H1 (cell line): ENCODE results near the gene STXBP6.

Experiments
- CREB1 ChIP-seq: IDR thresholded peaks from 2 replicates; pipeline ENCODE4 v1.6.1; 2012; ENCODE audit warnings: inconsistent platforms
- HDAC6 ChIP-seq: IDR thresholded peaks from one replicate; pipeline ENCODE4 v1.7.1; 2012; ENCODE audit warnings: low read depth, mild to moderate bottlenecking, inconsistent platforms, low read length, moderate library complexity
- JUN ChIP-seq: IDR thresholded peaks from 2 replicates; pipeline ENCODE4 v1.6.1; 2011; ENCODE audit warnings: low read depth, mild to moderate bottlenecking, improper control_type of control experiment, low read length
- NRF1 ChIP-seq: IDR thresholded peaks from 2 replicates; pipeline ENCODE4 v1.6.1; 2011; ENCODE audit warnings: mild to moderate bottlenecking, low read depth, low read length, improper control_type of control experiment
- RBBP5 ChIP-seq: IDR thresholded peaks from 2 replicates; pipeline ENCODE4 v1.7.1; 2012; ENCODE audit warnings: low read depth, mild to moderate bottlenecking, inconsistent platforms, low read length, moderate library complexity, borderline replicate concordance
- SP2 ChIP-seq: IDR thresholded peaks from 2 replicates; pipeline ENCODE4 v1.6.1; 2012; ENCODE audit warnings: mild to moderate bottlenecking, low read length, inconsistent platforms
- TF ChIP-seq, protein P1 (sequence below), 3 experiments: IDR thresholded peaks; 1 replicate in 2 of 3; 2 replicates in 1 of 3; pipeline versions ENCODE4 v1.5.1 to v1.6.1; 2011; ENCODE audit warnings: low read length in 3 of 3, mild to moderate bottlenecking in 3 of 3, inconsistent platforms in 2 of 3, low read depth in 1 of 3, moderate library complexity in 1 of 3; ENCODE audit not compliant: insufficient read depth in 1 of 3; ENCODE audit errors: control extremely low read depth in 1 of 3

DNA sequence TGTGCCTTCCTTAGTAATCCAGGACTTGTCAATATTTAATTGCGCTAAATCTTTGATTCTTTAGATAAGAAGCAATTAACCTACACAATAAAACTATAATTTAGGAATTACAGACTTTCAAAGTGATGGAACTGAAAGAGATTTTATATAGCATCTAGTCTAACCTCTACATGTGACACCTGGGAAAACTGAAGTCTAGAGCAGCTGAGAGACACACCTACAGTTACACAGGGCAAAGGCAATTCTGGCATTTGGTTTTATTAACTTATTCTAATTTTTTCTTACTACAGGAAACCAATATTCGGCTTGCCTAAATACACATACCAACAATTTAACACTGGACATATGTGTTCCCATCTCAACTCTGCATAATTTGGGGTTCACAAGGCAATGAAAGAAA lies 196.5 kb downstream of the STXBP6 start:
- no peak for TF ChIP-seq SP2
- no peak for TF ChIP-seq NRF1
- TF ChIP-seq, protein P1, sequence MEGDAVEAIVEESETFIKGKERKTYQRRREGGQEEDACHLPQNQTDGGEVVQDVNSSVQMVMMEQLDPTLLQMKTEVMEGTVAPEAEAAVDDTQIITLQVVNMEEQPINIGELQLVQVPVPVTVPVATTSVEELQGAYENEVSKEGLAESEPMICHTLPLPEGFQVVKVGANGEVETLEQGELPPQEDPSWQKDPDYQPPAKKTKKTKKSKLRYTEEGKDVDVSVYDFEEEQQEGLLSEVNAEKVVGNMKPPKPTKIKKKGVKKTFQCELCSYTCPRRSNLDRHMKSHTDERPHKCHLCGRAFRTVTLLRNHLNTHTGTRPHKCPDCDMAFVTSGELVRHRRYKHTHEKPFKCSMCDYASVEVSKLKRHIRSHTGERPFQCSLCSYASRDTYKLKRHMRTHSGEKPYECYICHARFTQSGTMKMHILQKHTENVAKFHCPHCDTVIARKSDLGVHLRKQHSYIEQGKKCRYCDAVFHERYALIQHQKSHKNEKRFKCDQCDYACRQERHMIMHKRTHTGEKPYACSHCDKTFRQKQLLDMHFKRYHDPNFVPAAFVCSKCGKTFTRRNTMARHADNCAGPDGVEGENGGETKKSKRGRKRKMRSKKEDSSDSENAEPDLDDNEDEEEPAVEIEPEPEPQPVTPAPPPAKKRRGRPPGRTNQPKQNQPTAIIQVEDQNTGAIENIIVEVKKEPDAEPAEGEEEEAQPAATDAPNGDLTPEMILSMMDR (IDR thresholded peaks at IDR 0.05; ENCODE audit: control extremely low read depth in 1 of 3, insufficient read depth in 1 of 3, low read depth in 1 of 3, low read length in 3 of 3) = no peak
- TF ChIP-seq JUN = no peak
- TF ChIP-seq HDAC6 = no peak
- TF ChIP-seq CREB1 = no peak
- no peak for TF ChIP-seq RBBP5
